ENCODE measurements around the gene HIC1.

The HIC1 gene

GRCh38 chr17:2013994-2014317 is 40.9 kb upstream of the HIC1 start:
- TF ChIP-seq CTCF (IDR thresholded peaks at IDR 0.05; ENCODE audit: borderline replicate concordance, insufficient read depth, low read depth, low read length) = no peak
- no peak overlapping the region for H3K4me3 ChIP-seq (ENCODE audit: low read depth, low read length)

GRCh38 chr17:2015314-2015713 is 39.6 kb upstream of the HIC1 start:
- TF ChIP-seq CTCF (IDR thresholded peaks at IDR 0.05; ENCODE audit: borderline replicate concordance, insufficient read depth, low read depth, low read length) = no peak
- no peak overlapping the region for H3K4me3 ChIP-seq (ENCODE audit: low read depth, low read length)

DNA sequence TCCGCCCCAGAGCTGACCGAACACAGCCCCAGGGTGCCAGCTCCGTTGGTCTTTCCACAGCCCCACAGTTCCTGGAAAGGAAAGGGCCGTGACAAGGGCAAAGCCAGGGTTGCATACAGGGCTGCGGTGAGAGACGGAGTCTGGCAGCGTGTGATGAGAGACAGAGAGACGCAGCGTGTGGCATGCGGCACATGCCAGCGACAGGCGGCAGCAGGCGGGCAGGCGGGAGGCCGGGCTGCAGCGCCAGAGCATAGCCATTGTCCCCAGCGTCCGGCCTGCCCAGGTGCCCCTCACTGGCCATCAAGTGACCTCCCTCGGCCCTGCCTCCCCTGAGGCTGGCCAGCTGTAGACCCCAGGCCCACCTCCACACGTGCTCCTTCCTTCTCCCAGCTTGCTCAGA is 38.4 kb upstream of the HIC1 start:
- no peak for TF ChIP-seq CTCF (IDR thresholded peaks at IDR 0.05; ENCODE audit: borderline replicate concordance, insufficient read depth, low read depth, low read length)
- H3K4me3 ChIP-seq (ENCODE audit: low read depth, low read length) = no peak overlapping the region

GRCh38 chr17:2017274-2017941 is 37.5 kb upstream of the HIC1 start:
- TF ChIP-seq CTCF (IDR thresholded peaks at IDR 0.05; ENCODE audit: borderline replicate concordance, insufficient read depth, low read depth, low read length) = no peak
- H3K4me3 ChIP-seq (ENCODE audit: low read depth, low read length) = no peak overlapping the region

GRCh38 chr17:2018716-2019510 is 36.0 kb upstream of the HIC1 start:
- no peak for TF ChIP-seq CTCF (IDR thresholded peaks at IDR 0.05; ENCODE audit: borderline replicate concordance, insufficient read depth, low read depth, low read length)
- no peak overlapping the region for H3K4me3 ChIP-seq (ENCODE audit: low read depth, low read length)

DNA sequence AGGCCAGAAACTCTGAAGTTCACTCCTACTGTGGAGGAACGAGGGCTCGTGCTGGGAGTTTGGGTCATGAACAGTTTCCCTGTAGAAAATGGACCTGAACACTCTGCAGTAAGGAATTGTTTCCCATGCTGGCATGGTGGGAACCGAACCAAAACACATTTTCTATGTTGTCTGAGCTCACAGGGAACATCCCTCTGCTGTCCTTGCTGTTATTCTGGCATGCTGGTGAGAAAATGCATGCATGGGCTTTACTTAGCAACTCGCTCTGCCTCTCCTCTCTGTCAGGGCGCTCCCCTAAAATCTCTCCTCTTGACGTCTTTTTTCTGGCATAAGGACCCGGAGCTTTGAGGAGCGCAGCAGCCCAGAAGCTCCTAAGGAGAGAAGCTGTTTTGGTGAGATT is 35.2 kb upstream of the HIC1 start:
- no peak for TF ChIP-seq CTCF (IDR thresholded peaks at IDR 0.05; ENCODE audit: borderline replicate concordance, insufficient read depth, low read depth, low read length)
- no peak overlapping the region for H3K4me3 ChIP-seq (ENCODE audit: low read depth, low read length)

- no peak overlapping the region for H3K4me3 ChIP-seq (ENCODE audit: low read depth, low read length)
- no peak for TF ChIP-seq CTCF (IDR thresholded peaks at IDR 0.05; ENCODE audit: borderline replicate concordance, insufficient read depth, low read depth, low read length)
Measured at GRCh38 chr17:2020721-2021120, 34.2 kb upstream of the HIC1 start.
